ENCODE data around the gene CREB3L2.
"Not testable (repeated sequence)": the region's sequence is repeated elsewhere in the genome, so short reads cannot be mapped to it uniquely, and the experiment has no call there.

The CREB3L2 gene

DNA sequence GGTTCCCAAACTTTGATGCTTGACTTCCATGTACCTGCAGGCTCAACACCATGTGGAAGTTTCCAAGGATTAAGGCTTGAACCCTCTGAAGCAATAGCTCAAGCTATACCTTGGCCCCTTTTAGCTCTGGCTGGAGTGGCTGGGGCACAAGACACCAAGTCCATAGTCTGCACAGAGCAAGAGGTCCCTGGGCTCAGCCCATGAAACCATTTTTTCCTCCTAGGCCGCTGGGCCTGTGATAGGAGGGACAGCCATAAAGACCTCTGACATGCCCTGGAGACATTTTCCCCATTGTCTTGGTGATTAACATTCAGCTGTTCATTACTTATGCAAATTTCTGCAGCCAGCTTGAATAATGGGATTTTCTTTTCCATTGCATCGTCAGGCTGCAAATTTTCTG lies 169.5 kb downstream of the CREB3L2 start:
- DNase-seq (ENCODE audit: low spot score) = no peak
- TF ChIP-seq, protein P1, sequence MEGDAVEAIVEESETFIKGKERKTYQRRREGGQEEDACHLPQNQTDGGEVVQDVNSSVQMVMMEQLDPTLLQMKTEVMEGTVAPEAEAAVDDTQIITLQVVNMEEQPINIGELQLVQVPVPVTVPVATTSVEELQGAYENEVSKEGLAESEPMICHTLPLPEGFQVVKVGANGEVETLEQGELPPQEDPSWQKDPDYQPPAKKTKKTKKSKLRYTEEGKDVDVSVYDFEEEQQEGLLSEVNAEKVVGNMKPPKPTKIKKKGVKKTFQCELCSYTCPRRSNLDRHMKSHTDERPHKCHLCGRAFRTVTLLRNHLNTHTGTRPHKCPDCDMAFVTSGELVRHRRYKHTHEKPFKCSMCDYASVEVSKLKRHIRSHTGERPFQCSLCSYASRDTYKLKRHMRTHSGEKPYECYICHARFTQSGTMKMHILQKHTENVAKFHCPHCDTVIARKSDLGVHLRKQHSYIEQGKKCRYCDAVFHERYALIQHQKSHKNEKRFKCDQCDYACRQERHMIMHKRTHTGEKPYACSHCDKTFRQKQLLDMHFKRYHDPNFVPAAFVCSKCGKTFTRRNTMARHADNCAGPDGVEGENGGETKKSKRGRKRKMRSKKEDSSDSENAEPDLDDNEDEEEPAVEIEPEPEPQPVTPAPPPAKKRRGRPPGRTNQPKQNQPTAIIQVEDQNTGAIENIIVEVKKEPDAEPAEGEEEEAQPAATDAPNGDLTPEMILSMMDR (IDR thresholded peaks at IDR 0.05; ENCODE audit: extremely low read depth, missing control alignments) = no peak

DNA sequence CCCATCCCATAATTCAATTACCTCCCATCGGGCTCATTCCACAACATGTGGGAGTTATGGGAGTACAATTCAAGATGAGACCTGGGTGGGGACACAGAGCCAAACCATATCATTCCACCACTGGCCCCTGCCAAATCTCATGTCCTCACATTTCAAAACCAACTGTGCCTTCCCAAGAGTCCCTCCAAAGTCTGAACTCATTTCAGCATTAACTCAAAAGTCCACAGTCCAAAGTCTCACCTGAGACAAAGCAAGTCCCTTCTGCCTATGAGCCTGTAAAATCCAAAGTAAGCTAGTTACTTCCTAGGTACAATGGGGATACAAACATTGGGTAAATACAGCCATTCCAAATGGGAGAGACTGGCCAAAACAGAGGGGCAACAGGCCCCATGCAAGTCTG lies 170.3 kb downstream of the CREB3L2 start:
- not testable (repeated sequence) for DNase-seq (ENCODE audit: low spot score)

DNA sequence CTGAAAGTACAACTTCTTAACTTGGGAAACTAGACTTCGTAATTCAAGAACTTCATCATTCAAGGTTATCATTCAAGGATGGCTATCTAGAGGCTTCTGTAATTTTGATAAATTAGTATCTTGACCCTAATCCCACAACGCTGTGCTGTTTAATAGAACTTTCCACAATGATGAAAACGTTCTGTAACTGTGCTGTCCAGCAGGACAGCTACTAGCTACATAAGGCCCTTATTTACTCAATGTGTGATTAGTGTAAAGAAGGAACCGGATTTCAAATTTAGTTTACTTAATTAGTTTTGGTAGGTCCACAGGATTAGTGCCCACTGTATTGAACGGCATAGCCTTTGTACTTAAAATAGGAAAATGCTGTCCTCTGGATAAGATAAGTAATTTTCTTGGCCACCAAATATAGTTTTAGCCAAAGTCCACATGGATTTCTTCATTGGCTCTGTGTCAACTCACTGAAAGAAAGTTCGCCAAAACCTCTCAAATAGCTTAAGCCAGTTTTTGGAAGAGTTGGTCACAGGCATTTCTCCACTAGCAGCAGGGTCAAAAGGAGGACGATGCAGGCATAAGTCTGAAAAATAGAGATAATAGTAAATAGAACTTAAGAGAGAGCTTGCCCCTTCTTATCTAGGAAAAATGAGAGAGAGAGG lies 172.4 kb downstream of the CREB3L2 start:
- no peak for DNase-seq (ENCODE audit: low spot score)
- TF ChIP-seq, protein P1 (IDR thresholded peaks at IDR 0.05; ENCODE audit: extremely low read depth, missing control alignments) = no peak

DNA sequence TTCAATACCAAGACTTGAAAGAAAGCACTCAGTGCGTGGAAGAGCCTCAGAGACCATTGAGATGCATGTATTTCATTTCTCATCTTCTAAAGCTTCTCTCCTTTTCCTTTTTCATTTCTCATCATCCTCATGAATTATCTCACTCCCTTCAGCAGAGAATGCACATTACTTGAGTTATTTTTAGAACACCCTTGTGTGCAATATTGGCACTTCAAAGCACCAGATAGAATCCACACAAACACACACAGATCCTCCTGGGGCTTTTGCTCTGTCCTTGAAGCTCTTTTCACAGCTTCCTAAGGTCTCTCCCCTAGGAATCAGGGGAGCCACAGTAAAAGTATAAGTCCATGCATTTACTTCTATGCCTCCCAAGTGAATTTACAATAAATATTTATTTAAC lies 173.4 kb downstream of the CREB3L2 start:
- TF ChIP-seq, protein P1 (IDR thresholded peaks at IDR 0.05; ENCODE audit: extremely low read depth, missing control alignments) = no peak
- DNase-seq (ENCODE audit: low spot score) = no peak

DNA sequence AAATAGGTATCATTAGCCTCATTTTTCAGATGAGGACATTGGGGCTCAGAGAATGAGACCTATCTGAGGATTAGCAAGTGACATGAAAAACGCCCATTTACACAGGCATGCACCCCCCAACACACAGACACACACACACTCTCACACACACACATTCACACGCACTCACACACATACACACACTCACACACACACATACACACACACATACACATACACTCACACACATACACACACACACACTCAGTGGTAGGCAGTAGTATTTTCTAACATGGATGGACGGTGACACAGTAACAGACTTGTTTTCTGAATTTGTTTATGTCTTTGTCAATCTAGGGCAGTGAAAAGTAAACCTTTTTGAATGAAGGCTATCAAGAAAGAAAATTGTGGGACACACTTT lies 176.4 kb downstream of the CREB3L2 start:
- no peak for DNase-seq (ENCODE audit: low spot score)
- TF ChIP-seq, protein P1 (IDR thresholded peaks at IDR 0.05; ENCODE audit: extremely low read depth, missing control alignments) = no peak
